K562 (cell line): Measurements from ENCODE around the gene DAB1. TPM values are rescaled to one million over a fixed set of nuclear protein-coding genes. Genes with fewer than 3 reads are reported as not detected.

ENCODE experiments used
- ATAC-seq: fragments of 200-7000 bp; cut with Tn5 transposase; 3 replicates; pipeline ENCODE4 v1.9.1; 2020; ENCODE audit warnings: moderate library complexity
- BruUV-seq: library from RNA; stranded (reverse); fragments of 400-500 nt; replicated peaks from 2 replicates; lab custom pipeline; 2021; lab: Mats Ljungman, UMichigan
- CTCF ChIA-PET: fragments of 300-600 bp; formaldehyde crosslinking; extraction: SDS; loops from one replicate; lab custom pipeline; 2021; ENCODE audit warnings: low intra/inter-chr PET ratio; lab: Yijun Ruan, JAX
- POLR2A ChIA-PET: fragments of 300-600, 350-650 bp; sonication (Branson Sonifier 250); formaldehyde crosslinking; extraction: SDS; loops from one replicate; lab custom pipeline; 2021; ENCODE audit warnings: antibody characterized with exemption, inconsistent platforms; lab: Yijun Ruan, JAX
- DNase-seq, 4 experiments: peaks; one replicate each; pipeline versions ENCODE4 v3.0.0 to v3.0.0-alpha.2; 2011 to 2018; ENCODE audit warnings: low spot score in 3 of 4, mixed read lengths in 3 of 4; ENCODE audit errors: extremely low read depth in 1 of 4
- FAIRE-seq: peaks from 2 replicates; lab custom pipeline; 2011; peaks lifted over from hg19 to GRCh38; lab: Jason Lieb, UNC
- H2AFZ ChIP-seq: 2 replicates; pipeline ENCODE4 v1.6.0; 2011; ENCODE audit warnings: low read depth, low read length, control low read depth, inconsistent platforms
- H3K27ac ChIP-seq: fragments of 200-600 bp; 3 replicates; pipeline ENCODE4 v1.8.0; 2011; ENCODE audit warnings: low read depth, mild to moderate bottlenecking, control low read depth, inconsistent platforms, low read length, moderate library complexity, mixed read lengths; ENCODE audit errors: extremely low read depth
- H3K27me3 ChIP-seq, 2 experiments: fragments of 300-600 bp in 1 of 2; 2 replicates in 1 of 2; 3 replicates in 1 of 2; pipeline versions ENCODE4 v1.6.0 to v1.8.0; 2011; ENCODE audit warnings: inconsistent platforms in 2 of 2, low read length in 2 of 2, mild to moderate bottlenecking in 1 of 2, mixed read lengths in 1 of 2, moderate library complexity in 1 of 2; ENCODE audit not compliant: control insufficient read depth in 2 of 2, insufficient read depth in 2 of 2
- H3K36me3 ChIP-seq: fragments of 300-600 bp; 3 replicates; pipeline ENCODE4 v1.8.0; 2011; ENCODE audit warnings: mild to moderate bottlenecking, low read length, inconsistent platforms; ENCODE audit not compliant: control insufficient read depth, insufficient read depth
- H3K4me1 ChIP-seq, 2 experiments: fragments of 200-600 bp in 1 of 2; replicated peaks in 1 of 2; 2 replicates in 1 of 2; 3 replicates in 1 of 2; pipeline versions ENCODE4 v1.5.1 to v1.8.0; 2011; ENCODE audit warnings: inconsistent platforms in 2 of 2, low read length in 2 of 2, mild to moderate bottlenecking in 1 of 2, mixed read lengths in 1 of 2, moderate library complexity in 1 of 2; ENCODE audit not compliant: control insufficient read depth in 2 of 2, insufficient read depth in 2 of 2
- H3K4me2 ChIP-seq: 2 replicates; pipeline ENCODE4 v1.6.1; 2011; ENCODE audit warnings: low read length, control low read depth, inconsistent platforms, mixed read lengths; ENCODE audit not compliant: insufficient read depth
- H3K4me3 ChIP-seq: fragments of 200-600 bp; sonication (generic), shearing (Covaris generic); 2 replicates; pipeline ENCODE4 v1.5.1; 2016; ENCODE audit warnings: control low read depth, inconsistent platforms
- H3K79me2 ChIP-seq: fragments of 200-600 bp; 3 replicates; pipeline ENCODE4 v1.8.0; 2011; ENCODE audit warnings: low read length, inconsistent platforms; ENCODE audit not compliant: control insufficient read depth, insufficient read depth
- H3K9ac ChIP-seq, 2 experiments: 2 replicates each; pipeline versions ENCODE4 v1.6.0 to v1.6.1; 2011; ENCODE audit warnings: low read depth in 2 of 2, low read length in 2 of 2, control low read depth in 1 of 2, inconsistent platforms in 1 of 2, mild to moderate bottlenecking in 1 of 2, mixed read lengths in 1 of 2; ENCODE audit not compliant: insufficient read depth in 1 of 2
- H3K9me1 ChIP-seq: one replicate; pipeline ENCODE4 v1.6.0; 2011; ENCODE audit warnings: inconsistent platforms, mild to moderate bottlenecking, low read length, moderate library complexity; ENCODE audit not compliant: control insufficient read depth, insufficient read depth
- H3K9me3 ChIP-seq: replicated peaks from 2 replicates; pipeline ENCODE4 v1.5.1; 2011; ENCODE audit warnings: low read depth, low read length, inconsistent platforms; ENCODE audit not compliant: control insufficient read depth, insufficient read depth
- H4K20me1 ChIP-seq: replicated peaks from 2 replicates; pipeline ENCODE4 v1.6.1; 2011; ENCODE audit warnings: low read length, inconsistent platforms, mixed read lengths; ENCODE audit not compliant: control insufficient read depth, insufficient read depth
- SPI1 ChIP-seq: IDR thresholded peaks from 2 replicates; pipeline ENCODE4 v1.6.1; 2011; ENCODE audit warnings: low read depth, low read length, control low read depth, borderline replicate concordance
- WGBS: fragments of 100-300 bp; shearing (Covaris generic); methylation state at CpG from one replicate; pipeline ENCODE4 v1.1.6; 2016; ENCODE audit warnings: low coverage, mixed read lengths; ENCODE audit not compliant: insufficient coverage; ENCODE audit errors: missing lambda C conversion rate; 5-methylcytosine and 5-hydroxymethylcytosine counted together
- in situ Hi-C: fragments of 300-500 bp; cut with MboI; formaldehyde crosslinking; loops from 4 replicates; pipeline ENCODE4 v1.15.0; 2018; ENCODE audit warnings: inconsistent platforms, mixed read lengths
- intact Hi-C: fragments of 100-400 bp; cut with micrococcal nuclease; formaldehyde crosslinking; loops from 2 replicates; pipeline ENCODE4 v1.14.2; 2022
- polyA plus RNA-seq, 8 experiments: library from polyadenylated mRNA; depleted of rRNA in 4 of 8; stranded (reverse) in 5 of 8; unstranded in 3 of 8; fragments of >200 nt; fragmentation: Nextera tagmentation in 2 of 8; fragmentation: Illumina TruSeq in 1 of 8; extraction: Ambion mirVana in 2 of 8; extraction: Trizol in 1 of 8; gene quantifications; 2 replicates each; pipeline versions ENCODE4 v1.2.1 to v1.2.3, GENCODE V29; 2011 to 2014; ENCODE audit warnings: inconsistent platforms in 1 of 8, missing spikeins in 1 of 8
- total RNA-seq, 7 experiments: library from RNA; depleted of rRNA in 6 of 7; stranded (reverse); fragments of >200 nt in 6 of 7; fragmentation: Illumina TruSeq in 2 of 7; extraction: Trizol in 2 of 7; gene quantifications; 2 replicates each; pipeline versions ENCODE4 v1.2.1 to v1.2.3, GENCODE V29; 2011 to 2021; ENCODE audit warnings: low replicate concordance in 1 of 7
- TF ChIP-seq, protein P1 (sequence below), 2 experiments: fragments of 150-350 bp in 1 of 2; IDR thresholded peaks; 2 replicates each; pipeline ENCODE4 v1.6.1; 2012 to 2016; ENCODE audit warnings: low read depth in 2 of 2, low read length in 2 of 2, mild to moderate bottlenecking in 1 of 2, moderate library complexity in 1 of 2

Gene DAB1
- total and polyA plus RNA-seq, 9 of the 15 experiments (the other 6 are each of a cell fraction or from before 2014, with no cell fraction given) = not detected

DNA sequence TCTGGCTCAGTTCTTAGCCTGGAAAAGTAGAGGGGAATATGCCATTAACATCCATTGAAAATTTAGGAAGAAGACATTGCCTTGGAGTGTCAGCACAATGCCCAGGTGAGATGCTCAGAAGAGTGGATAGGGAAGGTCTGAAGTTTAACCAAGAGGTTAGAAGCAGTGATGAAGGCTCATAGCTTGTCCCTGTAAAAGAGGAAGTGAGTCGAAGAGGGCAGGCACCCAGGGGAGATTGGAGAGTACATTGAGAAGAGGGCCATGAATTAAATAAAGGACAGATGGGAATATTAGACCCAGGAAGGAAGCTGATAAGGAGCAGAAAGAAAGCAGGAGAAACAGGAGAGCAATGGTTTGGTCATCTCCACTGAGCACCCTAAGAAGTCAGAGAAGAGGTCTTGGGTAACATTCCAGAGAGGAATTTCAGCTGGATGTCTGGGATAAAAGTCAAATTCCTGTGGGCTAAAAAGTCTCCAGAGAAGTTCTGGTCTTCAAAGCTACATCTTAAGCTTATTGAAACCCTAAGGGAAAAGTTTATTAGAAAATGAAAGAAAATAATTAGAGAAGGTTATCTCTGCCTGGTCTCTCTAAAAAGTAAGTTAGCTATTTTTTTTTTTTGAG lies 475.3 kb downstream of the DAB1 start:
- H3K4me3 ChIP-seq = no peak overlapping the region
- peak; percentile 86 for TF ChIP-seq SPI1
- TF ChIP-seq, protein P1, sequence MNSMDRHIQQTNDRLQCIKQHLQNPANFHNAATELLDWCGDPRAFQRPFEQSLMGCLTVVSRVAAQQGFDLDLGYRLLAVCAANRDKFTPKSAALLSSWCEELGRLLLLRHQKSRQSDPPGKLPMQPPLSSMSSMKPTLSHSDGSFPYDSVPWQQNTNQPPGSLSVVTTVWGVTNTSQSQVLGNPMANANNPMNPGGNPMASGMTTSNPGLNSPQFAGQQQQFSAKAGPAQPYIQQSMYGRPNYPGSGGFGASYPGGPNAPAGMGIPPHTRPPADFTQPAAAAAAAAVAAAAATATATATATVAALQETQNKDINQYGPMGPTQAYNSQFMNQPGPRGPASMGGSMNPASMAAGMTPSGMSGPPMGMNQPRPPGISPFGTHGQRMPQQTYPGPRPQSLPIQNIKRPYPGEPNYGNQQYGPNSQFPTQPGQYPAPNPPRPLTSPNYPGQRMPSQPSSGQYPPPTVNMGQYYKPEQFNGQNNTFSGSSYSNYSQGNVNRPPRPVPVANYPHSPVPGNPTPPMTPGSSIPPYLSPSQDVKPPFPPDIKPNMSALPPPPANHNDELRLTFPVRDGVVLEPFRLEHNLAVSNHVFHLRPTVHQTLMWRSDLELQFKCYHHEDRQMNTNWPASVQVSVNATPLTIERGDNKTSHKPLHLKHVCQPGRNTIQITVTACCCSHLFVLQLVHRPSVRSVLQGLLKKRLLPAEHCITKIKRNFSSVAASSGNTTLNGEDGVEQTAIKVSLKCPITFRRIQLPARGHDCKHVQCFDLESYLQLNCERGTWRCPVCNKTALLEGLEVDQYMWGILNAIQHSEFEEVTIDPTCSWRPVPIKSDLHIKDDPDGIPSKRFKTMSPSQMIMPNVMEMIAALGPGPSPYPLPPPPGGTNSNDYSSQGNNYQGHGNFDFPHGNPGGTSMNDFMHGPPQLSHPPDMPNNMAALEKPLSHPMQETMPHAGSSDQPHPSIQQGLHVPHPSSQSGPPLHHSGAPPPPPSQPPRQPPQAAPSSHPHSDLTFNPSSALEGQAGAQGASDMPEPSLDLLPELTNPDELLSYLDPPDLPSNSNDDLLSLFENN (IDR thresholded peaks at IDR 0.05; ENCODE audit: low read depth in 2 of 2, low read length in 2 of 2) = no peak
- no peak overlapping the region for H3K27ac ChIP-seq
- ChIA-PET POLR2A (interaction anchor here (1.8 kb wide), 1 partner anchor 17 kb away, joined by 3 read pairs; no protein-coding TSS in a partner anchor), CTCF (no interaction called here)
- no peak overlapping the region for H2AFZ ChIP-seq
- no peaks in the 10 kb centered on the region for H3K36me3 ChIP-seq
- H3K9me3 ChIP-seq = no peaks in the 10 kb centered on the region
- FAIRE-seq = no peak
- H3K9me1 ChIP-seq = no peaks in the 10 kb centered on the region
- in situ Hi-C loops = no loop called here
- no peak overlapping the region for H3K4me2 ChIP-seq
- WGBS = 0% methylated on average over 1 of the region's 1 CpG
- no peak for ATAC-seq
- no peak overlapping the region for H3K9ac ChIP-seq
- peaks cover 0 to 19% of the 10 kb centered on the region in 2 experiments; a peak in 2 of 5 replicates for H3K27me3 ChIP-seq
- no peaks in the 10 kb centered on the region for H3K79me2 ChIP-seq
- H3K4me1 ChIP-seq = no peaks in the 10 kb centered on the region
- no TSS peak for BruUV-seq
- intact Hi-C loops = no loop called here
- no peak for DNase-seq
- no peaks in the 10 kb centered on the region for H4K20me1 ChIP-seq
